HG02571 (cell line): ENCODE measurements around the gene CHD1.

Experiments
- ATAC-seq: cut with Tn5 transposase; IDR thresholded peaks from one replicate; pipeline ENCODE4 v1.9.1; 2021; ENCODE audit warnings: mild to moderate bottlenecking, moderate library complexity; ENCODE audit not compliant: unreplicated experiment

Gene CHD1

GRCh38 chr5:98825582-98826375 is 103.0 kb downstream of the CHD1 start:
- ATAC-seq: no peak

DNA sequence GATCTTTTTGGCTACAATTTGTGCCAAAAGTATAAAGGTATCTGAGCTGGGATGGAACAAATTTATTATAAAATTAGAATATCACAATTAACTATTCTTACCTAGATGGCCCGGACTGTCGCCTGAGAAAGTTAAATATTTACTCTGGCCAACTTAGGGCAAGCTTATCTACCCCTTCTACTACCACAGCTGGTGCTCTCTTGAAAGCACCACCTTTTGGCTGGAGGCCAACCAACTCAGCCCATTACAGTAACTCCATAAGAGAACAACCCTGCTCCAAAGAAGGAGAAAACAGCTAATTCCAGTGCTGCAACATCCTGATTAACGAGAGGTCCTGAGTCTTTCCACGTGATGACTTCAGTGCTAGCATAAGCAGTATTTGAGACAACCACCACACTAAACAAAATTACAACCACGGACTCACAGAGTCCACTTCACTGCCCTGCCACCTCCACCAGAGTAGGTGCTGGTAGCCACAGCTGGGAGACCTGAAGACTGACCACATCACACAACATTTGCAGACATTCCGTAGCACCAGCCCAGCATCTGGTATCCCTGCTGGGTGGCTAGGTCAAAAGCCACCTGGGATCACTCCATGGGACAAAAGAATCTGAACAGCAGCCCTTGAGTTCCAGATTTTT is 112.1 kb downstream of the CHD1 start:
- no peak for ATAC-seq

- no peak for ATAC-seq
These were observed 115.1 kb downstream of the CHD1 start for GRCh38 chr5:98813755-98814154.

DNA sequence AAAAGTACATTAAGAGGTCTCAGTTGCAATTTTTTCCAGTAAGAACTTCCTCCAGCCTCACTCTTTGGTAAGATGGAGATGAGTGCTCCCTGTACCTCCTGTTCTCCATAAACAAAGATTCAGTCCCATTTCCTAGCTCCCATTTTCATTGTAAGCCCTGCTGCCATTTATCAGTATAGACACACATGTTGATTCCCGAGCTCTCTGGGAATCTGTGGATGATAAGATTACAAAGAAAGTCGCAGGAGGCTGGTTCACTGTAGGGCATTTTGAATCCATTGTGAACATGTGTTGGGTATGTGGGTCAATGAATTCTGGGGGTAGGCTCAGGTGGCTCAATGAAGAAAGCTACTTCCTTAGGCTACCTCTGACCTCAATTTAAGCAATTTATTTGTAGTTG is 118.6 kb downstream of the CHD1 start:
- no peak for ATAC-seq

- no peak for ATAC-seq
These were observed 121.0 kb downstream of the CHD1 start for GRCh38 chr5:98807806-98808205.

DNA sequence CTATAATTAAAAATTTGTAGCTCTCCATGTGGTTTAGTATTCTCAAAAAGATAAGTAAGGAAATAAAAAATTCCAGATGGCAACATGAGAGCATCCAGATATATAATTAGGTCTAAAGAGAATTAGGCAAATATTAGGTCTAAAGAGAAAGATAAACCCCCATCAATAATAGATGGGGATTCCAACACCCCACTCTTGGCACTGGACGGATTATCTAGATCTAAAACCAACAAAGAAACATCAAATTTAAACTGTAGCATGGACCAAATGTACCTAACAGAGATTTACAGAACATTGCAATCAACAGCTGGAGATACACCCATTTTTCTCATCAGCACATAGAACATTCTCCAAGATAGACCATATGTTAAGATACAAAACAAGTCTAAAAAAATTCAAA is 123.7 kb downstream of the CHD1 start:
- ATAC-seq: no peak

GRCh38 chr5:98804066-98804465 is 124.7 kb downstream of the CHD1 start:
- no peak for ATAC-seq
